B cell (primary cell): ENCODE data around the gene GNL3. TPM values are rescaled to one million over a fixed set of nuclear protein-coding genes. Genes with fewer than 3 reads are reported as not detected.

Experiments used
- ATAC-seq: fragments of 200-7000 bp; cut with Tn5 transposase; one replicate; pipeline ENCODE4 v1.10.0; 2021; ENCODE audit warnings: low read depth, mild to moderate bottlenecking, moderate number of reproducible peaks, moderate library complexity
- CTCF ChIA-PET: fragments of 350-600 bp; sonication (Branson Sonifier 250); formaldehyde crosslinking; loops from one replicate; lab custom pipeline; 2021; ENCODE audit warnings: antibody characterized with exemption, inconsistent platforms; lab: Charles Lee
- POLR2A ChIA-PET: fragments of 350-600 bp; sonication (Branson Sonifier 250); formaldehyde crosslinking; loops from one replicate; lab custom pipeline; 2021; ENCODE audit warnings: antibody characterized with exemption; lab: Charles Lee
- DNase-seq: peaks from one replicate; pipeline ENCODE4 v3.0.0; 2013
- H2AFZ ChIP-seq: 2 replicates; pipeline ENCODE4 v1.6.1; 2012; ENCODE audit warnings: mild to moderate bottlenecking, low read depth, low read length; ENCODE audit not compliant: insufficient read depth, poor library complexity, severe bottlenecking
- H3K27ac ChIP-seq, 2 donors: 1 replicate in 1 of 2; 2 replicates in 1 of 2; pipeline ENCODE4 v1.5.1; 2012 to 2013; ENCODE audit warnings: low read length in 2 of 2, mild to moderate bottlenecking in 2 of 2, moderate library complexity in 1 of 2
- H3K27me3 ChIP-seq, 4 experiments: fragments of 200-600 bp in 1 of 4; sonication (generic) in 1 of 4; replicated peaks in 1 of 4; 1 replicate in 2 of 4; 2 replicates in 2 of 4; pipeline versions ENCODE4 v1.6.1 to v1.7.0; 2013 to 2016; ENCODE audit warnings: low read length in 3 of 4, mild to moderate bottlenecking in 2 of 4, mixed read lengths in 1 of 4, moderate library complexity in 1 of 4; ENCODE audit not compliant: insufficient read depth in 4 of 4, control insufficient read depth in 3 of 4; ENCODE audit errors: control extremely low read depth in 1 of 4
- H3K36me3 ChIP-seq, 2 experiments: replicated peaks in 1 of 2; 1 replicate in 1 of 2; 2 replicates in 1 of 2; pipeline versions ENCODE4 v1.6.1 to v1.7.1; 2013; ENCODE audit warnings: low read length in 1 of 2; ENCODE audit not compliant: insufficient read depth in 2 of 2, control insufficient read depth in 1 of 2; ENCODE audit errors: control extremely low read depth in 1 of 2, extremely low read depth in 1 of 2
- H3K4me1 ChIP-seq, 2 donors: fragments of 200-600 bp in 1 of 2; sonication (generic) in 1 of 2; 1 replicate in 1 of 2; 2 replicates in 1 of 2; pipeline versions ENCODE4 v1.5.1 to v1.6.1; 2013 to 2017; ENCODE audit warnings: low read length in 2 of 2; ENCODE audit not compliant: control insufficient read depth in 2 of 2, insufficient read depth in 2 of 2
- H3K4me2 ChIP-seq: replicated peaks from 2 replicates; pipeline ENCODE3; 2012; ENCODE audit warnings: mild to moderate bottlenecking, low read depth, low read length; ENCODE audit not compliant: poor library complexity, severe bottlenecking
- H3K4me3 ChIP-seq, 5 experiments: fragments of 200-600 bp in 1 of 5; sonication (generic) in 1 of 5; 1 replicate in 3 of 5; 2 replicates in 2 of 5; pipeline versions ENCODE4 v1.5.1 to v1.7.0; 2011 to 2016; ENCODE audit warnings: low read length in 4 of 5, mild to moderate bottlenecking in 4 of 5, low read depth in 2 of 5, control low read depth in 1 of 5, moderate library complexity in 1 of 5; ENCODE audit not compliant: insufficient read depth in 1 of 5; ENCODE audit errors: control extremely low read depth in 1 of 5, extremely low read depth in 1 of 5
- H3K79me2 ChIP-seq: fragments of 200-600 bp; sonication (generic); one replicate; pipeline ENCODE4 v1.6.0; 2016; ENCODE audit warnings: low read length; ENCODE audit not compliant: control insufficient read depth, insufficient read depth
- H3K9ac ChIP-seq: fragments of 200-600 bp; sonication (generic); 2 replicates; pipeline ENCODE4 v1.6.1; 2017; ENCODE audit warnings: mild to moderate bottlenecking, low read length, moderate library complexity
- H3K9me3 ChIP-seq, 3 donors: one replicate each; pipeline versions ENCODE4 v1.6.1 to v1.7.1; 2013; ENCODE audit warnings: low read length in 2 of 3; ENCODE audit not compliant: control insufficient read depth in 2 of 3, insufficient read depth in 1 of 3; ENCODE audit errors: control extremely low read depth in 1 of 3
- H4K20me1 ChIP-seq: 2 replicates; pipeline ENCODE4 v1.6.0; 2012; ENCODE audit warnings: mild to moderate bottlenecking, low read length; ENCODE audit not compliant: insufficient read depth, control insufficient read depth, poor library complexity, severe bottlenecking
- H3K27ac Mint-ChIP-seq: one replicate; pipeline ENCODE4 v1.8.0; 2021; ENCODE audit warnings: mixed read lengths
- H3K27me3 Mint-ChIP-seq: one replicate; pipeline ENCODE4 v1.8.0; 2021; ENCODE audit warnings: mixed read lengths
- H3K4me1 Mint-ChIP-seq: one replicate; pipeline ENCODE4 v1.8.0; 2021; ENCODE audit warnings: mixed read lengths
- H3K4me3 Mint-ChIP-seq: one replicate; pipeline ENCODE4 v1.8.0; 2021; ENCODE audit warnings: mixed read lengths
- H3K9me3 Mint-ChIP-seq: one replicate; pipeline ENCODE4 v1.8.0; 2022; ENCODE audit warnings: mixed read lengths; ENCODE audit not compliant: insufficient read depth
- CTCF ChIP-seq: fragments of 200-600 bp; IDR thresholded peaks from one replicate; pipeline ENCODE4 v1.8.0; 2022; ENCODE audit warnings: antibody characterized with exemption, mild to moderate bottlenecking
- EZH2 ChIP-seq: IDR thresholded peaks from 2 replicates; pipeline ENCODE4 v1.6.1; 2012; ENCODE audit warnings: borderline replicate concordance, low read depth, mild to moderate bottlenecking, moderate library complexity, low read length; ENCODE audit not compliant: insufficient read depth, poor library complexity, severe bottlenecking
- WGBS: methylation state at CpG from one replicate; pipeline ENCODE4 v1.1.5; 2013; ENCODE audit warnings: missing lambda C conversion rate; ENCODE audit not compliant: insufficient coverage; 5-methylcytosine and 5-hydroxymethylcytosine counted together
- intact Hi-C: fragments of 100-400 bp; cut with micrococcal nuclease; formaldehyde crosslinking; loops from one replicate; pipeline ENCODE4 v1.10.0; 2022
- polyA plus RNA-seq: library from polyadenylated mRNA; depleted of rRNA; stranded (reverse); fragments of >200 nt; gene quantifications from 2 replicates; pipeline ENCODE4 v1.2.3, GENCODE V29; 2012
- total RNA-seq, 2 donors: library from RNA; stranded (reverse); fragments of 120-200 nt in 1 of 2; gene quantifications; 1 replicate in 1 of 2; 2 replicates in 1 of 2; pipeline versions ENCODE4 v1.2.3 to v1.2.4, GENCODE V29; 2013 to 2022

The GNL3 gene
- total and polyA plus RNA-seq, 2 donors (not counting 1 experiment from before 2014, with no cell fraction given): 32.6 to 68.5 TPM

- no peak overlapping the region for H3K4me2 ChIP-seq
- H3K79me2 ChIP-seq: no peaks in the 10 kb centered on the region
- Mint-ChIP-seq H3K27me3 (no peaks in the 10 kb centered on the region), H3K4me3 (no peak overlapping the region), H3K27ac (no peak overlapping the region), H3K4me1 (peaks cover 12% of the 10 kb centered on the region), H3K9me3 (no peaks in the 10 kb centered on the region)
- TF ChIP-seq EZH2 (no peak), CTCF (no peak)
- WGBS: 94% methylated on average over 6 of the region's 7 CpGs
- no peak overlapping the region for H3K27ac ChIP-seq
- intact Hi-C loops: no loop called here
- no peaks in the 10 kb centered on the region for H3K27me3 ChIP-seq
- peaks cover 0 to 8% (median 2%) of the 10 kb centered on the region in 3 donors for H3K9me3 ChIP-seq
- H3K4me1 ChIP-seq: peaks cover 6 to 11% of the 10 kb centered on the region in 2 donors
- H4K20me1 ChIP-seq: no peaks in the 10 kb centered on the region
- ChIA-PET POLR2A (no interaction called here), CTCF (no interaction called here)
- DNase-seq (no peak), ATAC-seq (no peak)
- H3K4me3 ChIP-seq: no peak overlapping the region
- no peak overlapping the region for H3K9ac ChIP-seq
- H2AFZ ChIP-seq: no peak overlapping the region
- H3K36me3 ChIP-seq: no peaks in the 10 kb centered on the region
Observed at GRCh38 chr3:52722491-52722890, 36.7 kb downstream of the GNL3 start.

GRCh38 chr3:52723935-52724334, 38.1 kb downstream of the GNL3 start:
- Histone ChIP-seq H3K27me3 (no peaks in the 10 kb centered on the region), H3K4me1 (peaks cover 6 to 11% of the 10 kb centered on the region in 2 donors), H3K4me2 (no peak overlapping the region), H3K9ac (no peak overlapping the region), H2AFZ (no peak overlapping the region), H3K9me3 (peaks cover 0 to 14% (median 4%) of the 10 kb centered on the region in 3 donors), H3K36me3 (no peaks in the 10 kb centered on the region), H4K20me1 (no peaks in the 10 kb centered on the region), H3K27ac (no peak overlapping the region), H3K4me3 (no peak overlapping the region), H3K79me2 (no peaks in the 10 kb centered on the region)
- intact Hi-C loops: no loop called here
- ATAC-seq (no peak), DNase-seq (no peak)
- WGBS: 100% methylated on average over 4 of the region's 5 CpGs
- H3K9me3 Mint-ChIP-seq: peaks cover 2% of the 10 kb centered on the region
- no peak overlapping the region for H3K27ac Mint-ChIP-seq
- peaks cover 12% of the 10 kb centered on the region for H3K4me1 Mint-ChIP-seq
- no peak for TF ChIP-seq CTCF
- TF ChIP-seq EZH2: no peak
- ChIA-PET POLR2A (no interaction called here), CTCF (no interaction called here)
- H3K4me3 Mint-ChIP-seq: no peak overlapping the region
- H3K27me3 Mint-ChIP-seq: no peaks in the 10 kb centered on the region
